Gastroesophageal sphincter (tissue), 3 donors: Measurements from ENCODE around the gene CNNM4.

Experiments
- CTCF ChIP-seq, 4 experiments: fragments of 200-600 bp in 2 of 4; fragments of 450-650 bp in 2 of 4; sonication (generic) in 1 of 4; IDR thresholded peaks; one replicate each; pipeline ENCODE4 v1.5.1; 2017 to 2019; ENCODE audit warnings: antibody characterized with exemption in 4 of 4, mild to moderate bottlenecking in 2 of 4, moderate library complexity in 2 of 4
- EP300 ChIP-seq: sonication (generic); formaldehyde crosslinking; IDR thresholded peaks from one replicate; pipeline ENCODE4 v1.6.1; 2017; ENCODE audit warnings: antibody characterized with exemption, mild to moderate bottlenecking
- POLR2A ChIP-seq, 2 donors: fragments of 450-650 bp; IDR thresholded peaks; one replicate each; pipeline ENCODE4 v1.6.1; 2017; ENCODE audit warnings: antibody characterized with exemption in 2 of 2, mild to moderate bottlenecking in 2 of 2, moderate library complexity in 1 of 2

- TF ChIP-seq EP300 (no peak), CTCF (IDR thresholded peaks at IDR 0.05) (peak in 2 of 4 experiments; percentile 6 to 8), POLR2A (IDR thresholded peaks at IDR 0.05) (no peak)
These were observed at the start of gene CNNM4 for GRCh38 chr2:96760036-96760985.
